Measurements from ENCODE around the gene DPF3.
"Not testable (repeated sequence)": the region's sequence is repeated elsewhere in the genome, so short reads cannot be mapped to it uniquely, and the experiment has no call there.

DPF3 gene

DNA sequence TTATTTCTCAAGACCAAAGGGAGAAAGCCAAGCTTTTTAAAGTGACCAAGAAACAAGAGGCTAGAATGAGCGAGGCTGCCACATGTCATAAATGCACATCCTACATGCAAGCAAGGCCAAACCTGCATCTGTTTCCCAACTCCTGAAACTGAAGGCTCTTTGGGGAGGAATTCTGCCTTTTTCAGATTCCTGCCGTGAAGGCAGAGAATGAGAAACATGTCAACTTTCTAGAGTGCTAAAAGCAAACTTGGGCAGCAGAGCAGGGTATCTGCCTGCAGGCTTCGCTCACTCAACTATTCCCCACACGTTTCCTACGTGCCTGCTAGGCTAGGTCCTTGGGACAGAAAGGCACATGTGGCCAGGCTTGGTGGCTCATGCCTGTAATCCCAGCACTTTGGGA, 15.2 kb downstream of the DPF3 start:
- DNase-seq, result no peak

- DNase-seq, result no peak
Measured at GRCh38 chr14:72876710-72877063, 17.2 kb downstream of the DPF3 start.

- no peak for DNase-seq
Measured at GRCh38 chr14:72876005-72876709, 17.7 kb downstream of the DPF3 start.

- DNase-seq, result not testable (repeated sequence)
Measured at GRCh38 chr14:72870878-72871277, 23.0 kb downstream of the DPF3 start.

GRCh38 chr14:72869407-72870329, 24.2 kb downstream of the DPF3 start:
- DNase-seq, result no peak

GRCh38 chr14:72868500-72868899, 25.4 kb downstream of the DPF3 start:
- DNase-seq, result no peak

DNA sequence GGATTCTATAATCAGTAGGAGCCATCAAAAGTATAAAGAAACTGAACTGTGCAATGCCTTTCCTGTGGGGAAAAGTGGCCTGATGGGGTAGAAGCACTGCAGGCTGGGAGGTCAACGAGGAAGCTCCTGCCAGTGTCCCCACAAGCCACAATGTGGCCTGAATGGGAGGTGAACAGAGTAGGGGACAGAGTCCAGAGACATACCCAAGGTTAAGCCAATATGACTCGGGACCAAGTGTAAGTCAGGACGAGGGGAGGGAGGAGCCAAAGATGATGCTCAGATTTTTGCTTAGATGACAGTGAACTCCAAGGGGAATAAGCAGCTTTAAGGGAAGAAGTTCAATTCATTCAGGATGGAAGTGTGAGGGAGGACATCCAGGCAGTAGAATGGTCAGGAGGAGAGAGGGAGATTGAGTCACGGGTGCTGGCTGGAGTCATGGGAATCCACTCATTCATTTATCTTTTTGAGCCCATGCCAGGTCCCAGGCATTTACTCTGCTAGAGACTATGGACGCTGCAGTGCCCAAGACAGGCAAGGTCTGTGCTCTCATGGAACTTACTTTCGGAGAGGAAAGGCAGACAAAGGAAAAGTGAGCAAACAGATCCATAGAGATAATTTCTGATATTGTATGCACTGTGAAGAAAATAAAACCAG, 29.1 kb downstream of the DPF3 start:
- DNase-seq, result no peak

DNA sequence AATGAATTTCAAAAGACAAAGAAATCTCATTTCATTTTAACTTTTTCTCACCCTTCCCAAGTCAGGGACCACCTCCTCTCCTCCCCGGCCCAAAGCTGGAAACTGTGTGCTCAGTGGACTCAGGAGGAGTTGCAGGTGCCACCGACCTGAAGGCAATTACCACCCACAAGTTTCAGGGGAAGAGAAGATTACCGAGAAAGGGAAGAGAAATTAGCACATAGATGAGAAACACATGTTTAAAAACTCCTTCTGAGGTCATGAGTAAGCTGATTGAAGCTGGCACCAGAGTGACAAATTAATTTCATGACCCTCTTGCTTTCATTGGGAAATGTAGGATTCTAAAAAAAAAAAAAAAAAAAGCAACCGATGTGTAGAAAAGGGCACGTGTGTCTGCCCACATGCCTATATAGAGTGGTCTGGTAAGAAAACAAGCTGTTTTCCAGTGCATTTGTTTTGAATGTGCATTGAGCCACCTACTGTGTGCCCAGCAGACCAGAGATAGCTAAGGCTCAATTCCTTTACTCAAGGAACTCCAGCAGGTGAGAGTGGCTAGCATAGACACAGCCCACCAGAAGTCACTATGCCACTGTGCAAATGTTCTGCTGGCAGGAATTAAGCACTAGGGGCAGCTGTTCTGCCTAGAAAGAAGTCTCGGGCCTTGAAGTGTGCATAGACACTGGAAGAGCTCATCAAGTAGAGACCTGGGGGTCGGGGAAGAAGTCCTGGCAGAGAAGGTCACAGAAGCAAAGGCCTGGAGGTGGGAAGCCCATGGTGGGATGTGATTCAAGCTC, 30.5 kb downstream of the DPF3 start:
- DNase-seq, result peak; percentile 31

GRCh38 chr14:72856530-72857266, 37.2 kb downstream of the DPF3 start:
- no peak for DNase-seq

- DNase-seq, result peak; percentile 42
Measured at GRCh38 chr14:72855913-72856312, 38.0 kb downstream of the DPF3 start.

- DNase-seq, result no peak
Measured at GRCh38 chr14:72852194-72852593, 41.7 kb downstream of the DPF3 start.

GRCh38 chr14:72851635-72852034, 42.3 kb downstream of the DPF3 start:
- no peak for DNase-seq

DNA sequence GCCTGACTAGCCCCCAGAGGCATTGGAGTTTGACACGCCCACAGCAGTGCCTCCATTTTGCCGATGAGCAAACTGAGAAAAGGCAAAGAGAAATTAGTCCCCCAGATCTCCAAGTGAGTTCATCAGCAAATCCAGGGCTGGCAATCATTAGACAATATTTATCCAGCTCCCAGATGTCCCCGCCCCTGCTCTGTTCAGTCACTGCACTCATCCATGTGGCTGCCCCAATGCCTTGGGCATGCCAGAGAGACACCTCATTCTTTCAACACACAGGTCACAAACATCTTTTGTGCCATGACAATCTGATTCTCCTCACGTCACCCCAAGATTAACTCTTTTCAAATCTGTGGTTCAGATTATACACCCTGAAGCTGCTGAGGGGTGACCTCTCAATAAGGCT, 43.5 kb downstream of the DPF3 start:
- DNase-seq, result no peak

DNA sequence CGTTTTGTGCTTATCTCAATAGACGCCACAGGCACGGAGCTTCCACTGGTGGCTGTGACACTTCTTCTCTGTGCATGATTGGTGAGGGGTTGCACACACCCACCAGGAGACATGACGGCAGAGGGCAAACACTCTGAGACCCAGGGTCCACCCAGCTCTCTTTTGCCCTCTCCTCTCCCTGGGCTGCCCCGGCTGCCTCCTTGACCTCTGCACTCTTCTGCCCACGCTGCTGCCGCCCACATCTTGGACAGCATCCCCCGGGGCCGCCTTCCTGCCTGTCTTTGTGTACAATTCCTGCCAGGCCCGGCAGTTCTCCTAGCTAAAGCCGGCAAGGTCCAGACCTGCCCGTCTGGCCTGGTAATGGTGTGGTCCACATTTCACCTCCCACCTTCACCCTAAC, 44.7 kb downstream of the DPF3 start:
- no peak for DNase-seq

GRCh38 chr14:72847721-72848120, 46.2 kb downstream of the DPF3 start:
- no peak for DNase-seq

DNA sequence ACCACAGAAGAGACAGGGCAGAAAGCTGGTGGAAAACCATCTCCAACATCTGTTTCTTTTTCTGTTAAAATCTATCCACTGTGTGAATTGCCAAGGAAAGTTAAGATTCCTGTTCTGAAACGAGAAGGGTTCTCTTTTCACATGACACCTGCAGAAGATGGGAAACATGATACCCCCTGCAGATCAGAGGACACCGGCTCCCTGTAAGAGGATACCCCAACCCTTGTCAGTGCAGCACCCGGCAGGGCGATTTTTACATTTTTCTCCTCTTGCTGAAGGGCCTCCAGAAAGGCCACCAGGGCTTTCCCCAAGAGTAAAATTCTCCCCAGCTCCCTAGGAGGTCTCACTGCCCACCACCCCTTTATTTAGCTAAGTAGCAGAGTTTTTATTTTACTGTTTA, 48.2 kb downstream of the DPF3 start:
- DNase-seq, result no peak

DNA sequence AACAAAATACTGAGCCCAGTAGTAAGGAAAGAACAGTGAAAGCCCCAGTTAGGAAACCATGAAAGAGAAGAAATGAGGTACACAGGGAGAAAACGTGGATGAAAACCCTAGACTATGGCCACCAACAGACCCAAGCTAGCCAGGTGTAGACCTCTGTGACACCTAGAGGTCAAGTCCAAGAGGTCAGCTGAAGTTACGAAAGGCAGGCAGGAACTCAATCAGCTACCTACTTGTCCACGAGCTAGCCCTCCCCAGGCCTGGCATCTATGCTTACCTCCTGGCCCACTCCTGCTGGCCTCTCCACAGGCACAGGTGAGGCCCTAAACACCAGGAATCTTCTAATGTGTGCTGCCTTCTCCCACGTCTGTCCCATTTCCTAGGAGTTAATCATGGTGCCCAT, 48.7 kb downstream of the DPF3 start:
- DNase-seq, result no peak

GRCh38 chr14:72844524-72844923, 49.4 kb downstream of the DPF3 start:
- DNase-seq, result no peak

DNA sequence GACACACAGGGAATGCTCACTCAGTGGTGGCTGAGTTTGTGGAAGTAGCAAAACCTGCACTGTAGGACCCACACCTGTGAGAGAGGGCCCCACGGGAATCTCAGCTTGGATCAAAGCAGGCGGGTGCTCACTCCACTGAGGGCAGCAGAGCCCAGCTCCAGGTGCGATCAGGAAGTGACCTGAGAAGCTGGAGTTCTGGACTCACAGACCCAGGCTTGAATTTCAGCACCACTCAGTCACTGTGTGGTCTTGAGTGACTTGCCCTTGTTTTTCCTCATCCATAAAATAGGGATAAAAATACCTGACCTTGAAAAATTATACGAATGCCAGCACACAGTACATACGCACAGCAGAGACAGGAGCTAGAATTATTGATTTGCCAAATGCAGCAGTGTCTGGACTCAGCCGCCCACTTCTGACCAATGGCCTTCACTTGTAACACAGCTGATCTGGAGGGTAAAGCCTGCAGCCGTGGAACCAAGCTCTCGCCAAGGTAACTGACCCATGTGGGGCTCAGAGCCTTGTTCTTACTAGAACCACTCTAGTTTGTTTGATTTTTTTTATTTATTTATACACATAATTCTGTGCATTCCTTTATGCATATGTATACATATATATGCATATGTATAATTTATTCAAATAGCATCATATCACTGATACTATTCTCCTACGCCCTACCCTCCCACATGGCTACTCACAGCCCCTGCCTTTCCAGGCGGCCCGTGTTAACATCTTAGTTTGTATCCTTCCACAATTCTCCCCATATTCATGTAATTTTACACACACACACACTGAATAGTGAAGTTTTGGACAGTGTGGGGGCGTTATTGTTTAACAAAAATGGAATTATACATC, 53.9 kb downstream of the DPF3 start:
- DNase-seq, result no peak

DNA sequence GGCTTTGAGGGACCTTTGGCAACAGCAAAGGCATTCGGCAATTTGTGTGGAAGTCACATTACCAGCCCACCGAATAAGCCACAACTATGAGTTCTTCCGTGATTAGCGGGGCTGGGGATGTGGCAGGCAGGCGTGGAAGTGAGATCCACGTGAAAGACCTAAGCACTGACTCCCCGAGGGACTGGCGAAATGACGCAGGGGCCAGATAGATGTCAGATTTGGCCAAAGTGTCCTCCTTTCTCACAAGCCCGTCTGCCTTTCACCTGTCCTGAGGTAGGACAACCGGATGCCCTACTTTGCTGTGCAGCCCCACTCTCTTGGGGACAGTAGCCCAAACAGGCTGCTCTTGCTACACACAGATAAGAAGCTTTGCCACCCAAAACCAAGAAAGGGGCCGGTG, 54.5 kb downstream of the DPF3 start:
- no peak for DNase-seq

DNA sequence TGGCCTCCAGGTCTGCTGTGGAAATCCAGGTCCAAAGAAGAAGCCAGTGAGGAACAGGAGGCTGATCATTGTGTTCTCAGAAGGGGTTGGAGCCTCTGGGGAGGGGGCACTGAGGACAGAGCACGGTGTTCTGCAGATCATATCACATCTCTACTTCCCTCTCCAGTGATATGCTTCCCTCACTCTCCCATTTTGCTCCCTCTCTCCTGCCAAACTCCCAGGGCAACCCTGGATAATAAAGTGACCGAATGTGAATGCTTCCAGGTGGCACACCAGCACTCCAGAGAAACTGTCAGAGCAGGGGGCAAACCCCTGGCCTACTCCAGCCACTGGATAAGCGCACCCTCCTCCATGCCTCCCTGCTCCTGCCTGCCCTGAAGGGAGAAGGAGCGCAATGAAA, 57.8 kb downstream of the DPF3 start:
- DNase-seq, result no peak

Measured in fibroblast of skin of right quadriceps (primary cell).